Muscle of leg (tissue), 11 donors: Measurements from ENCODE around the gene RMND1. TPM values are rescaled to one million over a fixed set of nuclear protein-coding genes. Genes with fewer than 3 reads are reported as not detected.

Experiments used
- DNase-seq: peaks from one replicate; pipeline ENCODE4 v3.0.0; 2013
- H3K27ac ChIP-seq: one replicate; pipeline ENCODE4 v1.5.1; 2013; ENCODE audit warnings: mild to moderate bottlenecking, low read length, control low read depth
- H3K27me3 ChIP-seq: one replicate; pipeline ENCODE4 v1.6.1; 2013; ENCODE audit warnings: low read length; ENCODE audit not compliant: control insufficient read depth, insufficient read depth
- H3K36me3 ChIP-seq: one replicate; pipeline ENCODE4 v1.6.1; 2013; ENCODE audit warnings: low read length; ENCODE audit not compliant: control insufficient read depth, insufficient read depth
- H3K4me1 ChIP-seq: one replicate; pipeline ENCODE4 v1.6.1; 2013; ENCODE audit warnings: low read length; ENCODE audit not compliant: control insufficient read depth, insufficient read depth
- H3K4me3 ChIP-seq: one replicate; pipeline ENCODE4 v1.5.1; 2013; ENCODE audit warnings: low read length, control low read depth
- H3K9me3 ChIP-seq: replicated peaks from 2 replicates; pipeline ENCODE4 v1.6.1; 2013; ENCODE audit warnings: low read depth, low read length; ENCODE audit not compliant: control insufficient read depth
- WGBS: methylation state at CpG from one replicate; pipeline ENCODE4 v1.1.5; 2013; ENCODE audit warnings: missing lambda C conversion rate; ENCODE audit not compliant: insufficient coverage; 5-methylcytosine and 5-hydroxymethylcytosine counted together
- polyA plus RNA-seq, 8 donors: library from polyadenylated mRNA; unstranded; fragments of 120-200 nt; gene quantifications; one replicate each; pipeline versions ENCODE4 v1.2.1 to v1.2.3, GENCODE V29; 2013; ENCODE audit warnings: inconsistent platforms in 1 of 8, low replicate concordance in 1 of 8; ENCODE audit not compliant: insufficient read length in 8 of 8, insufficient read depth in 1 of 8
- total RNA-seq: library from RNA; stranded (reverse); fragments of 120-200 nt; gene quantifications from one replicate; pipeline ENCODE4 v1.2.4, GENCODE V29; 2013

RMND1 gene
- total and polyA plus RNA-seq, 9 donors = 16.2 to 24.0 (median 20.0) TPM

- Histone ChIP-seq H3K4me1 (peaks cover 9% of the 10 kb centered on the region), H3K27me3 (no peaks in the 10 kb centered on the region), H3K36me3 (peaks cover 3% of the 10 kb centered on the region), H3K27ac (peak overlapping the region; percentile 25), H3K9me3 (no peaks in the 10 kb centered on the region), H3K4me3 (peak overlapping the region; percentile 4)
- WGBS = 71% methylated on average over 10 of the region's 14 CpGs
- DNase-seq = no peak
Observed at GRCh38 chr6:151379933-151380847, 71.7 kb downstream of the RMND1 start.

DNA sequence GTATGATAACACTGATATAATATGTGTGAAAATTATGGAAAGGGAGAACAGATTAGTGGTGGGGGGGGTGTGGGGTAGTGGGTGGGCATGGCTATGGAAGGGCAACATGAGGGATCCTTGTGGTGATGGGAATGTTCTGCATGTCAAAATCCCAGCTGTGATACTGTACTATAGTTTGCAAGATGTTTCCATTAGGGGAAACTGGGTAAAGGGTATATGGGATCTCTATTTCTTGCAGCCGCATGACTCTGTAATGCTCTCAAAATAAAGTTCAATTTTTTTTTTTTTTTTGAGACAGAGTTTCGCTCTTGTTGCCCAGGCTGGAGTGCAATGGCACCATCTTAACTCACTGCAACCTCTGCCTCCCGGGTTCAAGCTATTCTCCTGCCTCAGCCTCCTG is 74.8 kb downstream of the RMND1 start:
- DNase-seq = no peak
- H3K9me3 ChIP-seq = no peaks in the 10 kb centered on the region
- no peak overlapping the region for H3K4me3 ChIP-seq
- peaks cover 9% of the 10 kb centered on the region for H3K4me1 ChIP-seq
- H3K27ac ChIP-seq = no peak overlapping the region
- H3K27me3 ChIP-seq = no peaks in the 10 kb centered on the region
- 100% methylated on average over 1 of the region's 3 CpGs for WGBS
- peaks cover 9% of the 10 kb centered on the region for H3K36me3 ChIP-seq

- no peaks in the 10 kb centered on the region for H3K27me3 ChIP-seq
- H3K4me3 ChIP-seq = no peak overlapping the region
- peaks cover 9% of the 10 kb centered on the region for H3K4me1 ChIP-seq
- no CpG with 5 or more reads among the region's 1 CpG for WGBS
- no peak overlapping the region for H3K27ac ChIP-seq
- H3K9me3 ChIP-seq = no peaks in the 10 kb centered on the region
- DNase-seq = no peak
- H3K36me3 ChIP-seq = peaks cover 13% of the 10 kb centered on the region
Observed at GRCh38 chr6:151376440-151376839, 75.5 kb downstream of the RMND1 start.

DNA sequence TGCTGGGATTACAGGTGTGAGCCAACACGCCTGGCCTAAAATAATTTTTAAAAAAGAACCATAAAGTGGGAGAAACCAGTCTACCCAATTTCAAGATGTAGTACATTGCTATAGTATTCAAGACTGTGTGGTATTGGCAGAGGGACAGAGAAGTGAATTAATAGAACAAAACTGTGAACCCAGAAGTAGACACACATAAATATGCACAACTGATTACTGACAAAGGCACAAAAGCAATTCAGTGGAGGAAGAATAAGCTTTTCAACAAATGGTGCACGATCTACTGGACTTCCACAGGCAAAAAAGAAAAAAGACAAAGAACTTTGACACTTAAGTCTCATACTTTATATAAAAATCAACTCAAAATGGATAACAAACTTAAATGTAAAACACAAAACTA is 76.1 kb downstream of the RMND1 start:
- no CpG with 5 or more reads among the region's 2 CpGs for WGBS
- Histone ChIP-seq H3K27ac (no peak overlapping the region), H3K4me1 (peaks cover 7% of the 10 kb centered on the region), H3K27me3 (no peaks in the 10 kb centered on the region), H3K36me3 (peaks cover 19% of the 10 kb centered on the region), H3K9me3 (no peaks in the 10 kb centered on the region), H3K4me3 (no peak overlapping the region)
- DNase-seq = no peak

DNA sequence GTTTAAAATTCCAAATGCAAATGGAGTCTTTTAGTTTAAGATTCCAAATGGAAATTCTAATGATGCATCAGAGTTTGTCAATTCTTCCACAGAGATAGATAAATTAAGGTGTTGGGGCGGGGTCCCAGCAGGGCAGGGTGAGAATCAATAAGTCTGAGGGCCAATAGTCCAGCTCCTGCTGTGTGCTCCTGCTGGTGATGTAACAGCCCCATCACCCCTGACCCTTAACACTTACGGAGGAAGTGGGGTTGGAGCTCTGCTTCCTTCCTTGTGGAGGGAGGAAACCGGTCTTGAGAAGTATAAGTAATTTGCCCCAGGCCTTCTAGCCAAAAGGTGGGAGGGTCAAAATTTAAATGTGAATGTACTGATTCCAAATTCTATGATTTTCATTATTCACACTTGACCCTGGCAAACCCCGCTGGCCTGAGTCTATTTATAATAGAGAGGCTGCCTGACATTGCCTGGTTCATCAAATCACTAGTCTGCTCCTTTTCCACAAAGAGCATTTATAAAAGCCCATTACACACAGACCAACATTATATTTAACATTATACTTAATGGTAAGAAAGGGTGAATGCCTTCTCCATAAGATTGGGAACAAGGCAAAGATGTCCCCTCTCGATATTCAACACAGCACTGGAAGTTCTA is 77.8 kb downstream of the RMND1 start:
- Histone ChIP-seq H3K27ac (peak overlapping the region; percentile 59), H3K4me1 (no peaks in the 10 kb centered on the region), H3K4me3 (no peak overlapping the region), H3K9me3 (no peaks in the 10 kb centered on the region), H3K36me3 (peaks cover 24% of the 10 kb centered on the region), H3K27me3 (no peaks in the 10 kb centered on the region)
- DNase-seq = no peak
- WGBS = no CpG with 5 or more reads among the region's 5 CpGs

DNA sequence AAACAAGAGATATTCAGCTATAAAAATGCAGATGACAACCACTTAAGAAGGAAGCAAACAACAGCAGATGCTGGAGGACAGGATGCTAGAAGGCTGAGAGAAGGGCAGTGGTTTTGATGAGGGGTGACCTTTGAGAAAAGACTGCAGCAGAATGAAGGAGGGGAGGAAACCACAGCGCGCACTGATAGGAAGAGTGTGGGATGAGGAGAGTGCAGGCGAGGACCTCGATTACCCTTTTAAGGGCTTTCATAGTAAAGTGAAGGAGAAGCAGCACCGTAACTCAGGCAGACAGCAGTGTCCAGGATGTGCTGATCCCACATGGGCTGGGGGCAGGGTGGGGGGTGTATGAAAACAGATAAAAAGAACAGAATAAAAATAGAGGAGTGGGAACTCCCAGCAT is 79.8 kb downstream of the RMND1 start:
- Histone ChIP-seq H3K27me3 (no peaks in the 10 kb centered on the region), H3K27ac (no peak overlapping the region), H3K4me1 (no peaks in the 10 kb centered on the region), H3K4me3 (no peak overlapping the region), H3K36me3 (peaks cover 25% of the 10 kb centered on the region), H3K9me3 (no peaks in the 10 kb centered on the region)
- WGBS = 89% methylated on average over 5 of the region's 5 CpGs
- no peak for DNase-seq

- no peaks in the 10 kb centered on the region for H3K9me3 ChIP-seq
- H3K27ac ChIP-seq = no peak overlapping the region
- H3K4me3 ChIP-seq = no peak overlapping the region
- DNase-seq = peak; percentile 71
- H3K36me3 ChIP-seq = peaks cover 37% of the 10 kb centered on the region
- 52% methylated on average over 4 of the region's 6 CpGs for WGBS
- no peaks in the 10 kb centered on the region for H3K27me3 ChIP-seq
- H3K4me1 ChIP-seq = no peaks in the 10 kb centered on the region
Observed at GRCh38 chr6:151370509-151371078, 81.3 kb downstream of the RMND1 start.

DNA sequence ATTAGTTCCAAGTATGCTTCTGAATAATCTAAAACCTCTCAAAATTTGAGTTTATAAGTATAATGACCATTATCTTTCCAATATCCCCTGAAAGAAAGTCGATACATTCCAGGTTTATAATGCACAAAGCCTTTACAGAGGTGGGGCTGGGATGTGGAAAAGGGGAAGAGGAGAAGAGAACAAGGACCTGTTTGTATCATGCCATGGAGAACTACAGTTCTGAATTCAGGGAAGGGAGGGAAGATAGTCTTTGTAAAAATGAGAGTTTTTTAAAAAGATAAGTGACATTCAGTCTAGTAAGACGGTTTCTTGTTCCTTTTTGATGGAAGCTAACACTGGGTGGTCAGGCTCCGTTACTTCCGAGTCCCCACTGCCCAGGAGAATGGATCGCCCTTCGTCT is 86.7 kb downstream of the RMND1 start:
- DNase-seq = no peak
- no peaks in the 10 kb centered on the region for H3K27me3 ChIP-seq
- H3K4me1 ChIP-seq = no peaks in the 10 kb centered on the region
- no peaks in the 10 kb centered on the region for H3K9me3 ChIP-seq
- no peak overlapping the region for H3K27ac ChIP-seq
- WGBS = 95% methylated on average over 5 of the region's 6 CpGs
- no peak overlapping the region for H3K4me3 ChIP-seq
- peaks cover 25% of the 10 kb centered on the region for H3K36me3 ChIP-seq

DNA sequence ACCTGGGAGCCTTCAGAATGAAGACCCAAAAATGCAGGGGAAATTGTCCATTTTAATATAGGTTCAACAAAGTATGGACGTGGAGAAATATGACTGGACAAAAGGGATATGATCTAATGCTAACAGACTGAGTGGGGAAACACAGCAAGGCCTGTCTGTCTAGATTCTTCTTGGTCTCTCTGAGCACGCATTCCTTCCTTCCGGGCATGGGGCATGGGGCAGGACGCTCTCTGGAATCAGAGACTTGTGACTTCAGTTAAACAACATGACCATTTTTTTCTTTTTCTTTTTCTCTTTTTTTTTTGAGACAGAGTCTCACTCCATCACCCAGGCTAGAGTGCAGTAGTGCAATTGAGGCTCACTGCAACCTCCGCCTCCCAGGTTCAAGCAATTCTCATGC is 92.4 kb downstream of the RMND1 start:
- no peak for DNase-seq
- Histone ChIP-seq H3K9me3 (no peaks in the 10 kb centered on the region), H3K36me3 (peaks cover 8% of the 10 kb centered on the region), H3K27ac (no peak overlapping the region), H3K4me1 (no peaks in the 10 kb centered on the region), H3K27me3 (no peaks in the 10 kb centered on the region), H3K4me3 (no peak overlapping the region)
- 98% methylated on average over 4 of the region's 5 CpGs for WGBS

GRCh38 chr6:151358475-151358874 is 93.5 kb downstream of the RMND1 start:
- Histone ChIP-seq H3K36me3 (peaks cover 9% of the 10 kb centered on the region), H3K4me3 (no peak overlapping the region), H3K27ac (no peak overlapping the region), H3K27me3 (no peaks in the 10 kb centered on the region), H3K4me1 (no peaks in the 10 kb centered on the region), H3K9me3 (no peaks in the 10 kb centered on the region)
- DNase-seq = no peak
- WGBS = no CpG with 5 or more reads among the region's 3 CpGs
